NCI-H146 treated with DMSO at 0.1 percent for 48 hours (cell line): ENCODE data around the gene CTAGE9.
"Not testable (repeated sequence)": the region's sequence is repeated elsewhere in the genome, so short reads cannot be mapped to it uniquely, and the experiment has no call there.

Experiments
- DNase-seq: peaks from one replicate; lab custom pipeline; 2025; ENCODE audit not compliant: unreplicated experiment; lab: John Stamatoyannopoulos, UW

Gene CTAGE9

GRCh38 chr6:131710917-131711316 lies at the start of gene CTAGE9:
CTAGE9 (minus strand) TSS chr6:131711017; CDS start chr6:131711017, 0 bp downstream.
- DNase-seq: not testable (repeated sequence)

DNA sequence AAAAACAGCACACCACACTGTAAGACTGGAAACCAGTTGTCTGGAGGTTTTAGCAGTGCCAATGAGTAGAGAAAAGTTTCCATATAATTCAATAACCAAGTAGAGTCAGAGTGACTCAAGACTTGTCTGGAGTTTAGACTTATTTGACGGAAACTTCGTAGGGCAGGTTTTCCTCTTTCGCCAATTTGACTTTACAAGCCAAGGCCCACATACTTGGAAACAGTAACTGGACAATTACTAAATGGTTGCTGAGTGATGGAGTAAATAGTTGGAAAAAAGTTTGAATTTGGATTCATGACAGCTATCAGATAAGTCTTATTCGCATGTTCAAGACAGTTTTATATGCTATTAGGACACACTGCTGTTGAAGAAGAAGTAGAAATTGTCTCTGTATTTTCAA lies 48.1 kb upstream of the CTAGE9 start:
- DNase-seq: no peak

DNA sequence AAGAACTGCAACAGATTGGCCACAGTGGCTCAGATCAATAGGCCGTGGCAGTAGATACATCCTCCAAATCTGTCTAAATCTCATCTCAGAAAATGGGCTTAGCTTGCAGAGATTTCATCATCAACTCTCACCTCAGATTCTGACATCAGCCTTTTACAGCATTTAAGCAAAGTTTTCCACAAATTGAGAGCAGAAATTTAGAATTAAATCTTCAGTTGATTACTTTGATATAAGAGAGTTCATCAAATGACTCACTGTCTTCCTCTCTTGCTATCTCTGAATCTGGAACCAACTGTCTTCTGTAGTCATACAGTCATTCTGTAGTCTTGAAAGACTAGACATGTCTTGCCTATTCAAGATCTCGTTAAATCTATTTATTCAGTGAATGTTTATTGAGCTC lies 45.2 kb upstream of the CTAGE9 start:
- DNase-seq: no peak

DNA sequence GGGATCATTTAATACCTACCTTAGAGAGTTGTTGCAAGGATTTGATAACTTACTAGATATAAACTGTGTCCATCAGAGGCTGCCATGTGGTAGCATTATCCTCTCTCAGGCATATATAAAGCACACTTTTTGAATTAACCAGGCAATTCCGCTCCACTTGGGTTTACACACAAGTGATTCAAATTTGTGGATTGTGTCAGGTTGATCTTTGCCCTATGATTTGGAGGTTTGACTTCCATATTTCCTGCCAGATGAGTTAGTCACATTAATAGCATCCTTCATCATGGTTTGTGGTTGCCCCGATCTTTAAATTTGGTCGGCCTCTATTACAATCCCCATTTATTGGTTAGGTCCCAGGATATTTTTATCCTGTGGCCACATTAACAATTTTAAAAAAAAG lies 44.8 kb upstream of the CTAGE9 start:
- DNase-seq: no peak

DNA sequence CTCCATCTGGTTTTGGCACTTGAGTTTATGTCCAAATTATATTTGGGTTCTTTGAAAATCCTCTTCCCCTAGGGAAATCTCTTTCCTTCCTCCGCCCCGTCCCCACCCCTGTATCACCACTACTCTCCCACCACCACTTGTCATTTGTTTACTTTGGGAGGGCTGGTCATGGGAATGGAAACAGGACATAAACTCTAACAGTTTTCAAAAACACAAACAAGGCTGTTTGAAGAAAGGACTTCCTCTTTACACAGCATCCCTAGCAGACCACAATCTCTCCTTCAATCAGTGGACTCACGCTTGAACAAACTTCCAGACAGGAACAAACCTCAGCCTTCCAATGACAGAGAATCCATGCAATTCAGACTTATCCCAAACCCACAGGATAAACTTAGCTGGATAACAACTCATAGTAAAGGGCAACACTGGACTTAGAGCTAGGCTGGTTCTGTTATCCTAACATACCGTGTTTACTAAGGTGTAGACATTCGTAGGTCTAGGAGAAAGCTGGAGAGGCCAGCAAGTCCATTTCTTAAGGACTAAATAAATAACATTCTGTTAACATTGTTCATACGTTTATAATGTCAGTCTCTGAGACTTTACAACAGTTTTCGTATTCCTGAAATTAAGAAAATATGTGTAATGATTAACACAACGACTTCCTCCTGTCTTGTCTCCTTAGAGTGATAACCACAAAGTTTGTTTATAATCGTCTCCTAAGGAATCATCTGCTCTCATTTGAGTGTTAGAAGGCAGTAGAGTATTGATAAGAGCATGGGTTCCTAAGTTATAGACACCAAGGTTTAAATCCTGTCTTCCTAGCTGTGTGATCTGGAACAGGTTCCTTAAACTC lies 44.1 kb upstream of the CTAGE9 start:
- DNase-seq: no peak

DNA sequence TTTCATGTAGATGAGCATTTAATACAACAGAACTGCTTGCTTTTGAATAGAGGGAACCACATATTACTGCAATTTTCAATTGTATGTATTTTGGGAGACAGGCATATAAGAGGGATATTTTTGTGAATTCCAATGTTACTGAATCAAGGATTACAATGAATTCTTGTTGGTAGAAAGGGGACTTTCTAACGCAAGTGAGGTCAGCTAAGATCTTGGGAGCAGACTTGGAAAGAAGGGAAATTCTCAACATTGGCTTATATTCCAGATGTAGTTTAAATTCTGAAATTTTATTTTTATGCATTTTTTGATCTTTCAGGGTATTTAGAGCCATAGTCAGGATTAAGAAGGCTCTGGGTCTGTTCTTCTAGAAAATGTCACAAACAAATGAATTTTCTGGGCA lies 43.3 kb upstream of the CTAGE9 start:
- DNase-seq: no peak

- not testable (repeated sequence) for DNase-seq
Observed at GRCh38 chr6:131751012-131751715, 40.3 kb upstream of the CTAGE9 start.

- no peak for DNase-seq
Observed at GRCh38 chr6:131749023-131749422, 38.2 kb upstream of the CTAGE9 start.

DNA sequence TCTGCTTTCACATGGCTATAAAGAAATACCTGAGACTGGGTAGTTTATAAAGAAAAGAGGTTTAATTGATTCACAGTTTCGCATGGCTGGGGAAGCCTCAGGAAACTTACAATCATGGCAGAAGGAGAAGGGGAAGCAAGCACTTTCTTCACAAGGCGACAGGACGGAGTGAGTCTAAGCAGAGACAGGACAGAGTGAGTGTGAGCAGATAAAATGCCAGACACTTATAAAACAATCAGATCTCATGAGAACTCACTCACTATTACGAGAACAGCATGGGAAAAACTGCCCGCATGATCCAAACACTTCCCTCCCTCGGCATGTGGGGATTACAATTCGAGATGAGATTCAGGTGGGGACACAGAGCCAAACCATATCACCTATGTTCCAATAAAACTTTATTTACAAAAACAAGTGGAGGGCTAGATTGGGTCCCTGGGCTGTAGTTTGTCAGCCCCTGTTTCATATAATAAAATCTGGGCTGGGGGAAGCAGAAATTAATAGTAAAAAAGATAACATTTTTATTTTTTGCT lies 37.1 kb upstream of the CTAGE9 start:
- DNase-seq: no peak

DNA sequence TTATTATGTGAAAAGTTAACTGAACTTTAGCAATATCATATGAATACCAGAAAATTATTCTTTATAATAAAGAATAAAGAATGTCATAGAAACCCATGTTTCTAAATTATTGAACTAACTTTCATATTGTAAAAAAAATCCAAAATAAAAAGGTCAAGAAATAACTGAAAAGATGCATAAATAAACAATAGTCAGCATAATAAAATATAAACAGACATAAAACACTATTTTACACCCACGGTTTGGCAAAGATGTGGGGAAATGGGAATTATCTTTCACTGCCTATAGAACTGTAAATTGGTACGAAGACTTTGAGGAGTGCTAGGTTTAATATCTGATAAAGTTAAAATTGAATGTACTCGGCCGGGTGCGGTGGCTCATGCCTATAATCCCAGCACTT lies 34.7 kb upstream of the CTAGE9 start:
- DNase-seq: no peak

- DNase-seq: peak; percentile 66
Observed at GRCh38 chr6:131744432-131745287, 33.8 kb upstream of the CTAGE9 start.

- DNase-seq: no peak
Observed at GRCh38 chr6:131741688-131742393, 31.0 kb upstream of the CTAGE9 start.

GRCh38 chr6:131740161-131740560 lies 29.3 kb upstream of the CTAGE9 start:
- no peak for DNase-seq

GRCh38 chr6:131739136-131739535 lies 28.3 kb upstream of the CTAGE9 start:
- no peak for DNase-seq

DNA sequence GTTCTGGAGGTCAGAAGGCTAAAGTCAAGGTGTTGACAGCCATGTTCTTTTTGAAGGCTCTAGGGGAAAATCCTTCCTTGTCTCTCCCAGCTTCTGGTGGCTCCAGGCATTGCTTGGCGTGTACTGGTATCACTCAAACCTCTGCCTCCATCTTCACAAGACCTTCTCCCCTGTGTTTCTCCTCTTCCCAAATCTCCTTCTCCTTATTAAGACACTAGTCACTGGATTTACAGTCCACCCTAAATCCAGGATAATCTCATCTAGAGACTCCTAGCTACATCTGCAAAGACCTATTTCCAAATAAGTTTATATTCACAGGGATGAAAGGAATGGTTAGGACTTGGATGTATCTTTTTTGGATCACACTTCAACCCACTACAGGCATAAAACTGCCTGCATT lies 26.0 kb upstream of the CTAGE9 start:
- no peak for DNase-seq

DNA sequence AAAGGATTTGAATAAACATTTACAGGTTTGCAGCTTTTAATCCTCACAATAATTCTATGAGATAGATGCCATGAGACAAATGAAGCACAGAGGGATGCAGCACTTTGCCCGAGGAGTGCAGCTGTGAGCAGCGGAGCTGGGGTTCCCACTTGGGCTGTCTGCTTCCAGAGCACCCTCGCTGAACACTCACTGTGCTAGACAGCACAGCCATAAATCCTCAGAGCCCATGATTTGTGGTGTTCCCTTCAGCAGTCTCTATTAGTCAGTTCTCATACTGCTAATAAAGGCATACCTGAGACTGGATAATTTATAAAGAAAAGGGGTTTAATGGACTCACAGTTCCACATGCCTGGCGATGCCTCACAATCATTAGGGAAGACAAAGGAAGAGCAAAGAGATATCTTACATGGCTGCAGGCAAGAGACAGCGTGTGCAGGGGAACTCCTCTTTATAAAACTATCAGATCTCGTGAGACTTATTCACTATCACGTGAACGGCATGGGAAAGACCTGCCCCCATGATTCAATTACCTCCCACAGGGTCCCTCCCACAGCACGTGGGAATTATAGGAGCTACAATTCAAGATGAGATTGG lies 25.3 kb upstream of the CTAGE9 start:
- DNase-seq: peak; percentile 85

DNA sequence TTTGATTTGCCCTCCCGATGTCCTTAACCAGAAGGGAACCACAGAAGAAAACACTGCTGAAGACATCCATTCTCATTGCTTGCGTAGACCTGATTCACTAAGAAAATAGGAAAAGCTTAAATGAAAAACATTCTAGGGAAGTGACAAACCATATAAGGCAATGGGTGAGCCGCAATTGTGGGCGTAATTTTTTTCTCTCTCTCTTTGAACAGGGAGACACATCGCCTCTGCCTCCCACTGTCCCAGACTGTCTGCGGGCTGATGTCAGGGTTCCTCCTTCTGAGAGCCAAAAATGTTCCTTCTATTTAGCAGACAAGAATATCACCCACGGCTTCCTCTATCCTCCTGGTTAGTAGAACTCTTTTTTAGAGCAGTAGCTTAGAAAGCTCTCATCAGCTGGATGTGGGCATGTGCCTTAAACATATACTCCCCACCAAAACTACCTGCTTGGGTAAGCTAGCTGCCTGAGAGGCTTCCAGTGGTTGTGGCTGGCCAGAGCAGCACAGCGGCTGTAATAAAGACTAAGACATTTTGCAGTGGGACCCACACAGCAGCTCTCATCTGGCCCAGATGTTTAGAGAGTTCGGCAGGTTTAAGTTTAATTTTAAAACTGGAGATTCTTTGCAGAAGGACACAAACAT lies 22.7 kb upstream of the CTAGE9 start:
- DNase-seq: no peak

DNA sequence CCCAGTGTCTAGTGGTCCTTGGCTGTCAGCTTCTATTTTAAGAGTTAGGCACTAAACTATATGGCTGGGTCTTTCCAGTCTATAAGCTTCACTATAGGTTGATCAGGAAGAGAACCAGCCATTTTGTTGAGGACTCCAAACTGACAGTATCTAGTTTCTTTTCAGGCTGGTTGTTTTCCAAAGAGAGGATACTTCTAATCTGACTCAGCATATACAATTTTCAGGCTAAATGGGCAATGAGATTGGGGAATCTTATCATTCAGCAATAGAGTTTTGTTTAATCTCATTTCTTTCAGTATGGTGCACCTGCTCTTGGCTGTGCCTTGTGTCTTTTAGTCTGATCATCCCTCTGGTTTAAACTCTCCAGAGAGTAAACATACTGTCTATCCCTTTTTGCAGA lies 20.4 kb upstream of the CTAGE9 start:
- no peak for DNase-seq

- DNase-seq: no peak
Observed at GRCh38 chr6:131730264-131730663, 19.4 kb upstream of the CTAGE9 start.

GRCh38 chr6:131729550-131729949 lies 18.7 kb upstream of the CTAGE9 start:
- DNase-seq: no peak
